Sigmoid colon (tissue), 4 donors: ENCODE data around the gene METTL24.
"Not testable (repeated sequence)": the region's sequence is repeated elsewhere in the genome, so short reads cannot be mapped to it uniquely, and the experiment has no call there.

Experiments used
- EP300 ChIP-seq, 4 donors: sonication (generic); formaldehyde crosslinking; IDR thresholded peaks; one replicate each; pipeline ENCODE4 v1.6.1; 2017; ENCODE audit warnings: antibody characterized with exemption in 4 of 4
- POLR2A ChIP-seq, 2 donors: fragments of 450-650 bp; IDR thresholded peaks; one replicate each; pipeline ENCODE4 v1.6.1; 2016; ENCODE audit warnings: antibody characterized with exemption in 2 of 2, mild to moderate bottlenecking in 2 of 2, moderate library complexity in 2 of 2
- POLR2AphosphoS5 ChIP-seq, 4 donors: sonication (generic); formaldehyde crosslinking; IDR thresholded peaks; one replicate each; pipeline ENCODE4 v1.6.1; 2017; ENCODE audit warnings: antibody characterized with exemption in 4 of 4
- TF ChIP-seq, protein P1 (sequence below), 4 experiments: fragments of 450-650 bp in 3 of 4; fragments of 200-600 bp in 1 of 4; IDR thresholded peaks; one replicate each; pipeline ENCODE4 v1.5.1; 2016 to 2019; ENCODE audit warnings: antibody characterized with exemption in 4 of 4, mild to moderate bottlenecking in 3 of 4, moderate library complexity in 2 of 4

DNA sequence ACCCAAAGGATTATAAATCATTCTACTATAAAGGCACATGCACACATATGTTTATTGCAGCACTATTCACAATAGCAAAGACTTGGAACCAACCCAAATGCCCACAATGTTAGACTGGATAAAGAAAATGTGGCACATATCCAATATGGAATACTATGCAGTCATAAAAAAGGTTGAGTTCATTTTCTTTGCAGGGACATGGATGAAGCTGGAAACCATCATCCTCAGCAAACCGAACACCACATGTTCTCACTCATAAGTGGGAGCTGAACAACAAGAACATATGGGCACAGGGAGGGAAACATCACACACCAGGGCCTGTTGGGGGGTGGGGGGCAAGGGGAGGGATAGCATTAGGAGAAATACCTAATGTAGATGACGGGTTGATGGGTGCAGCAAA, 52.3 kb downstream of the METTL24 start:
- TF ChIP-seq, protein P1, sequence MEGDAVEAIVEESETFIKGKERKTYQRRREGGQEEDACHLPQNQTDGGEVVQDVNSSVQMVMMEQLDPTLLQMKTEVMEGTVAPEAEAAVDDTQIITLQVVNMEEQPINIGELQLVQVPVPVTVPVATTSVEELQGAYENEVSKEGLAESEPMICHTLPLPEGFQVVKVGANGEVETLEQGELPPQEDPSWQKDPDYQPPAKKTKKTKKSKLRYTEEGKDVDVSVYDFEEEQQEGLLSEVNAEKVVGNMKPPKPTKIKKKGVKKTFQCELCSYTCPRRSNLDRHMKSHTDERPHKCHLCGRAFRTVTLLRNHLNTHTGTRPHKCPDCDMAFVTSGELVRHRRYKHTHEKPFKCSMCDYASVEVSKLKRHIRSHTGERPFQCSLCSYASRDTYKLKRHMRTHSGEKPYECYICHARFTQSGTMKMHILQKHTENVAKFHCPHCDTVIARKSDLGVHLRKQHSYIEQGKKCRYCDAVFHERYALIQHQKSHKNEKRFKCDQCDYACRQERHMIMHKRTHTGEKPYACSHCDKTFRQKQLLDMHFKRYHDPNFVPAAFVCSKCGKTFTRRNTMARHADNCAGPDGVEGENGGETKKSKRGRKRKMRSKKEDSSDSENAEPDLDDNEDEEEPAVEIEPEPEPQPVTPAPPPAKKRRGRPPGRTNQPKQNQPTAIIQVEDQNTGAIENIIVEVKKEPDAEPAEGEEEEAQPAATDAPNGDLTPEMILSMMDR (IDR thresholded peaks at IDR 0.05) = not testable (repeated sequence)
- not testable (repeated sequence) for TF ChIP-seq POLR2A, POLR2AphosphoS5, EP300 (IDR thresholded peaks at IDR 0.05)
